OCI-LY3 (cell line): ENCODE data around the gene NDUFV3.
"Not testable (repeated sequence)": the region's sequence is repeated elsewhere in the genome, so short reads cannot be mapped to it uniquely, and the experiment has no call there.

Experiments
- CTCF ChIP-seq: fragments of 200-600, 300-600 bp; sonication (generic); IDR thresholded peaks from 2 replicates; pipeline ENCODE4 v1.5.1; 2014; ENCODE audit warnings: antibody characterized with exemption, low read length, low read depth
- EZH2phosphoT487 ChIP-seq: fragments of 200-600 bp; shearing (Covaris generic); IDR thresholded peaks from 2 replicates; pipeline ENCODE4 v1.6.1; 2018; ENCODE audit warnings: antibody characterized with exemption, mixed run types, low read depth

GRCh38 chr21:42848144-42848931, 44.8 kb upstream of the NDUFV3 start:
- not testable (repeated sequence) for TF ChIP-seq CTCF, EZH2phosphoT487
